SW 1271 (cell line): ENCODE measurements around the gene TTC28.

Experiments
- DNase-seq, 2 experiments: peaks; one replicate each; lab custom pipeline; 2025; lab: John Stamatoyannopoulos, UW

The TTC28 gene

GRCh38 chr22:28051091-28051786 lies 628.4 kb downstream of the TTC28 start:
- DNase-seq, result no peak

- DNase-seq, result no peak
Observed at GRCh38 chr22:28048529-28048928, 631.1 kb downstream of the TTC28 start.

- no peak for DNase-seq
Observed at GRCh38 chr22:28047740-28048139, 631.9 kb downstream of the TTC28 start.

GRCh38 chr22:28046100-28046499 lies 633.5 kb downstream of the TTC28 start:
- no peak for DNase-seq

GRCh38 chr22:28044546-28045173 lies 635.0 kb downstream of the TTC28 start:
- no peak for DNase-seq

GRCh38 chr22:28043266-28043665 lies 636.4 kb downstream of the TTC28 start:
- DNase-seq, result no peak

- no peak for DNase-seq
Observed at GRCh38 chr22:28034760-28035401, 644.8 kb downstream of the TTC28 start.

GRCh38 chr22:28034145-28034759 lies 645.4 kb downstream of the TTC28 start:
- no peak for DNase-seq

GRCh38 chr22:28032861-28033260 lies 646.8 kb downstream of the TTC28 start:
- DNase-seq, result no peak

GRCh38 chr22:28031383-28031922 lies 648.2 kb downstream of the TTC28 start:
- no peak for DNase-seq

- no peak for DNase-seq
Observed at GRCh38 chr22:28030473-28030872, 649.2 kb downstream of the TTC28 start.

GRCh38 chr22:28029956-28030355 lies 649.7 kb downstream of the TTC28 start:
- DNase-seq, result no peak

- peak in 1 of 2 experiments; percentile 42 for DNase-seq
Observed at GRCh38 chr22:28029201-28029948, 650.3 kb downstream of the TTC28 start.

- no peak for DNase-seq
Observed at GRCh38 chr22:28027453-28028448, 651.9 kb downstream of the TTC28 start.

- no peak for DNase-seq
Observed at GRCh38 chr22:28025866-28026575, 653.6 kb downstream of the TTC28 start.

GRCh38 chr22:28025333-28025732 lies 654.3 kb downstream of the TTC28 start:
- no peak for DNase-seq

- DNase-seq, result no peak
Observed at GRCh38 chr22:28024422-28024888, 655.2 kb downstream of the TTC28 start.

- no peak for DNase-seq
Observed at GRCh38 chr22:28023774-28024173, 655.9 kb downstream of the TTC28 start.

GRCh38 chr22:28023036-28023435 lies 656.6 kb downstream of the TTC28 start:
- no peak for DNase-seq
